Measurements from ENCODE around the gene NPC1. TPM values are rescaled to one million over a fixed set of nuclear protein-coding genes. Genes with fewer than 3 reads are reported as not detected.

NPC1 gene
- total RNA-seq, 4 donors from 2014 or later, result 10.0 to 58.9 (median 41.1) TPM

GRCh38 chr18:23504720-23505119 is 81.6 kb downstream of the NPC1 start:
- H3K4me1 ChIP-seq, result peaks cover 0 to 4% of the 10 kb centered on the region in 2 donors
- no peak for DNase-seq
- no peaks in the 10 kb centered on the region for H3K36me3 ChIP-seq
- intact Hi-C loops (cut with DNase I; ENCODE audit: low total_unique reads), result no loop called here
- no peak overlapping the region for H3K27ac ChIP-seq
- H3K9me3 ChIP-seq, result no peaks in the 10 kb centered on the region
- no peaks in the 10 kb centered on the region for H3K27me3 ChIP-seq
- H3K4me3 ChIP-seq, result peak overlapping the region in 1 of 2 donors; percentile 81
- TF ChIP-seq POLR2A (IDR thresholded peaks at IDR 0.05), result no peak
- TF ChIP-seq CTCF (IDR thresholded peaks at IDR 0.05), result no peak

- Histone ChIP-seq H3K4me3 (peak overlapping the region; percentile 67 to 81), H3K9me3 (no peaks in the 10 kb centered on the region), H3K36me3 (no peaks in the 10 kb centered on the region), H3K27me3 (no peaks in the 10 kb centered on the region), H3K4me1 (peaks cover 0 to 4% of the 10 kb centered on the region in 2 donors), H3K27ac (peak overlapping the region; percentile 86 to 94)
- no peak for DNase-seq
- TF ChIP-seq POLR2A (IDR thresholded peaks at IDR 0.05) (no peak), CTCF (IDR thresholded peaks at IDR 0.05) (no peak)
- intact Hi-C loops (cut with DNase I; ENCODE audit: low total_unique reads), result no loop called here
These were observed 82.4 kb downstream of the NPC1 start for GRCh38 chr18:23503963-23504344.

GRCh38 chr18:23503038-23503962 is 83.0 kb downstream of the NPC1 start, which contains the start of gene RMC1:
Gene RMC1 (plus strand): TSS chr18:23503511. CDS start chr18:23503619, 108 bp downstream.
- Histone ChIP-seq H3K4me3 (peak within 1 kb of the TSS; percentile 67 to 81), H3K4me1 (peaks cover 0 to 4% of the 10 kb centered on the region in 2 donors), H3K9me3 (no peaks in the 10 kb centered on the region), H3K27ac (peak within 1 kb of the TSS; percentile 86 to 94), H3K36me3 (no peaks in the 10 kb centered on the region), H3K27me3 (no peaks in the 10 kb centered on the region)
- DNase-seq, result peak; percentile 95 to 97
- TF ChIP-seq POLR2A (IDR thresholded peaks at IDR 0.05) (peak; percentile 34 to 83), CTCF (IDR thresholded peaks at IDR 0.05) (peak; percentile 22 to 35 (median 28))
- intact Hi-C loops (cut with DNase I; ENCODE audit: low total_unique reads), result no loop called here

- Histone ChIP-seq H3K4me3 (peak overlapping the region; percentile 53 to 81), H3K36me3 (no peaks in the 10 kb centered on the region), H3K9me3 (no peaks in the 10 kb centered on the region), H3K27ac (peak overlapping the region; percentile 86 to 94), H3K4me1 (peaks cover 0 to 4% of the 10 kb centered on the region in 2 donors), H3K27me3 (no peaks in the 10 kb centered on the region)
- no peak for TF ChIP-seq CTCF (IDR thresholded peaks at IDR 0.05)
- no peak for DNase-seq
- intact Hi-C loops (cut with DNase I; ENCODE audit: low total_unique reads), result no loop called here
These were observed 83.7 kb downstream of the NPC1 start for GRCh38 chr18:23502516-23503037.

DNA sequence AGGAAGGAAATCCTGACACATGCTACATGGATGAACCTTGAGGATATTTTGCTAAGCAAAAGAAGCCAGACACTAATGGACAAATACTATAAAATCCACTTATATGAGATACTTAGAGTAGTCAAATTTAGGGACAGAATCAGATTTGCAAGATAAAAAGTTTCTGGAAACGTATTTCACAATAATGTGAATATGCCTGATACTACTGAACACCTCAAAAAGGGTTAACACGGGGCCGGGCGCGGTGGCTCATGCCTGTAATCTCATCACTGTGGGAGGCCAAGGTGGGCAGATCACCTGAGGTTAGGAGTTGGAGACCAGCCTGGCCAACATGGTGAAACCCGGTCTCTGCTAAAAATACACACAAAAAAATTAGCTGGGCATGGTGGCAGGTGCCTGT is 84.7 kb downstream of the NPC1 start:
- Histone ChIP-seq H3K36me3 (no peaks in the 10 kb centered on the region), H3K9me3 (no peaks in the 10 kb centered on the region), H3K27me3 (no peaks in the 10 kb centered on the region), H3K4me1 (peaks cover 0 to 4% of the 10 kb centered on the region in 2 donors), H3K4me3 (no peak overlapping the region), H3K27ac (no peak overlapping the region)
- intact Hi-C loops (cut with DNase I; ENCODE audit: low total_unique reads), result loop anchor here (2.0 kb wide), 1 partner anchor 51 kb away; no protein-coding TSS in a partner anchor
- DNase-seq, result no peak
- TF ChIP-seq POLR2A (IDR thresholded peaks at IDR 0.05), result no peak
- no peak for TF ChIP-seq CTCF (IDR thresholded peaks at IDR 0.05)

Measured in uterus (tissue), 4 donors.